WTC11 (cell line): Measurements from ENCODE around the gene PRELID2. TPM values are rescaled to one million over a fixed set of nuclear protein-coding genes. Genes with fewer than 3 reads are reported as not detected.

ENCODE experiments used
- ATAC-seq: fragments of 200-7000 bp; cut with Tn5 transposase; 2 replicates; pipeline ENCODE4 v1.10.0; 2021; ENCODE audit warnings: mild to moderate bottlenecking, moderate library complexity
- CTCF ChIA-PET: fragments of 300-600 bp; sonication (Branson Sonifier 250); formaldehyde crosslinking; loops from one replicate; lab custom pipeline; 2021; ENCODE audit warnings: antibody characterized with exemption; lab: Charles Lee
- POLR2A ChIA-PET: fragments of 350-600 bp; sonication (Branson Sonifier 250); formaldehyde crosslinking; loops from one replicate; lab custom pipeline; 2021; ENCODE audit warnings: antibody characterized with exemption; lab: Charles Lee
- DNase-seq: peaks from one replicate; pipeline ENCODE4 v3.0.0; 2021; ENCODE audit warnings: low spot score
- H3K27ac Mint-ChIP-seq: 2 replicates; pipeline ENCODE4 v1.8.0; 2021; ENCODE audit warnings: mixed read lengths
- H3K27me3 Mint-ChIP-seq: 2 replicates; pipeline ENCODE4 v1.8.0; 2021; ENCODE audit warnings: low read depth, mild to moderate bottlenecking, moderate library complexity, mixed read lengths
- H3K36me3 Mint-ChIP-seq: 2 replicates; pipeline ENCODE4 v1.8.0; 2021; ENCODE audit warnings: mixed read lengths
- H3K4me1 Mint-ChIP-seq: 2 replicates; pipeline ENCODE4 v1.8.0; 2022; ENCODE audit warnings: mixed read lengths
- H3K4me3 Mint-ChIP-seq: 2 replicates; pipeline ENCODE4 v1.8.0; 2021; ENCODE audit warnings: mild to moderate bottlenecking, moderate library complexity, mixed read lengths
- H3K9me3 Mint-ChIP-seq: 2 replicates; pipeline ENCODE4 v1.8.0; 2021; ENCODE audit warnings: mixed read lengths
- ATF3 ChIP-seq: sonication (generic); formaldehyde crosslinking; conservative IDR thresholded peaks from 2 replicates; pipeline ENCODE4 v1.8.1; 2022; ENCODE audit warnings: mild to moderate bottlenecking, missing genetic modification reagents
- CREM ChIP-seq: sonication (generic); formaldehyde crosslinking; IDR thresholded peaks from 2 replicates; pipeline ENCODE4 v1.8.1; 2022; ENCODE audit warnings: mild to moderate bottlenecking, missing genetic modification reagents, moderate library complexity
- E2F1 ChIP-seq: sonication (generic); formaldehyde crosslinking; IDR thresholded peaks from 2 replicates; pipeline ENCODE4 v1.8.0; 2022; ENCODE audit warnings: mild to moderate bottlenecking, missing genetic modification reagents
- E2F5 ChIP-seq: sonication (generic); formaldehyde crosslinking; IDR thresholded peaks from 2 replicates; pipeline ENCODE4 v1.8.1; 2022; ENCODE audit warnings: mild to moderate bottlenecking, moderate library complexity, missing genetic modification reagents
- EMX1 ChIP-seq: fragments of 250-450 bp; sonication (Bioruptor Pico); IDR thresholded peaks from 2 replicates; pipeline ENCODE4 v1.8.0; 2021; ENCODE audit warnings: mild to moderate bottlenecking
- FOXP4 ChIP-seq: sonication (generic); formaldehyde crosslinking; IDR thresholded peaks from 2 replicates; pipeline ENCODE4 v1.8.0; 2022; ENCODE audit warnings: mild to moderate bottlenecking, missing genetic modification reagents
- GRHL2 ChIP-seq: fragments of 250-450 bp; sonication (Bioruptor Pico); IDR thresholded peaks from 2 replicates; pipeline ENCODE4 v1.8.0; 2022; ENCODE audit warnings: mild to moderate bottlenecking, moderate library complexity; ENCODE audit not compliant: insufficient replicate concordance, severe bottlenecking
- HMGA2 ChIP-seq: fragments of 250-450 bp; sonication (Bioruptor Pico); IDR thresholded peaks from 2 replicates; pipeline ENCODE4 v1.4.0; 2021; ENCODE audit warnings: mild to moderate bottlenecking, moderate library complexity
- MXD4 ChIP-seq: fragments of 250-450 bp; sonication (Bioruptor Pico); IDR thresholded peaks from 2 replicates; pipeline ENCODE4 v1.8.0; 2021; ENCODE audit warnings: mild to moderate bottlenecking, moderate library complexity, borderline replicate concordance
- MYBL2 ChIP-seq: sonication (generic); formaldehyde crosslinking; IDR thresholded peaks from 2 replicates; pipeline ENCODE4 v1.8.1; 2023; ENCODE audit warnings: mild to moderate bottlenecking, moderate library complexity, missing genetic modification reagents
- NFATC4 ChIP-seq: fragments of 250-450 bp; sonication (Bioruptor Pico); IDR thresholded peaks from 2 replicates; pipeline ENCODE4 v1.9.0; 2021; ENCODE audit warnings: mild to moderate bottlenecking
- OVOL2 ChIP-seq: fragments of 250-450 bp; sonication (Bioruptor Pico); IDR thresholded peaks from 2 replicates; pipeline ENCODE4 v1.9.0; 2021; ENCODE audit warnings: mild to moderate bottlenecking, borderline replicate concordance
- ZBTB43 ChIP-seq: sonication (generic); formaldehyde crosslinking; IDR thresholded peaks from 2 replicates; pipeline ENCODE4 v1.8.1; 2023; ENCODE audit warnings: mild to moderate bottlenecking, missing genetic modification reagents
- ZNF263 ChIP-seq: sonication (generic); formaldehyde crosslinking; IDR thresholded peaks from 2 replicates; pipeline ENCODE4 v1.8.1; 2022; ENCODE audit warnings: low read depth, mild to moderate bottlenecking, moderate library complexity, missing genetic modification reagents
- ZNF281 ChIP-seq: sonication (generic); formaldehyde crosslinking; IDR thresholded peaks from 2 replicates; pipeline ENCODE4 v1.8.0; 2023; ENCODE audit warnings: mild to moderate bottlenecking, missing genetic modification reagents
- ZNF425 ChIP-seq: fragments of 250-450 bp; sonication (Bioruptor Pico); conservative IDR thresholded peaks from 2 replicates; pipeline ENCODE4 v1.9.0; 2021; ENCODE audit warnings: mild to moderate bottlenecking
- total RNA-seq: library from RNA; stranded (reverse); gene quantifications from 3 replicates; pipeline ENCODE4 v1.2.3, GENCODE V29; 2021
- TF ChIP-seq, protein P1 (sequence below): sonication (generic); formaldehyde crosslinking; IDR thresholded peaks from 2 replicates; pipeline ENCODE4 v1.8.0; 2022; ENCODE audit warnings: mild to moderate bottlenecking, missing genetic modification reagents
- TF ChIP-seq, protein P2 (sequence below): sonication (generic); formaldehyde crosslinking; IDR thresholded peaks from 2 replicates; pipeline ENCODE4 v1.8.0; 2023; ENCODE audit warnings: missing genetic modification reagents
- TF ChIP-seq, protein P3 (sequence below): fragments of 200-600 bp; IDR thresholded peaks from 2 replicates; pipeline ENCODE4 v1.8.0; 2022; ENCODE audit warnings: antibody characterized with exemption

PRELID2 gene
- total RNA-seq, 1 experiment from 2014 or later, result 10.0 TPM

- no peaks in the 10 kb centered on the region; the same call in none of the 2 replicates for H3K27me3 Mint-ChIP-seq
- no peak for TF ChIP-seq E2F1 (CRISPR knock-in tag)
- TF ChIP-seq, protein P1, sequence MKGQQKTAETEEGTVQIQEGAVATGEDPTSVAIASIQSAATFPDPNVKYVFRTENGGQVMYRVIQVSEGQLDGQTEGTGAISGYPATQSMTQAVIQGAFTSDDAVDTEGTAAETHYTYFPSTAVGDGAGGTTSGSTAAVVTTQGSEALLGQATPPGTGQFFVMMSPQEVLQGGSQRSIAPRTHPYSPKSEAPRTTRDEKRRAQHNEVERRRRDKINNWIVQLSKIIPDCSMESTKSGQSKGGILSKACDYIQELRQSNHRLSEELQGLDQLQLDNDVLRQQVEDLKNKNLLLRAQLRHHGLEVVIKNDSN (CRISPR knock-in tag), result no peak
- TF ChIP-seq, protein P2, sequence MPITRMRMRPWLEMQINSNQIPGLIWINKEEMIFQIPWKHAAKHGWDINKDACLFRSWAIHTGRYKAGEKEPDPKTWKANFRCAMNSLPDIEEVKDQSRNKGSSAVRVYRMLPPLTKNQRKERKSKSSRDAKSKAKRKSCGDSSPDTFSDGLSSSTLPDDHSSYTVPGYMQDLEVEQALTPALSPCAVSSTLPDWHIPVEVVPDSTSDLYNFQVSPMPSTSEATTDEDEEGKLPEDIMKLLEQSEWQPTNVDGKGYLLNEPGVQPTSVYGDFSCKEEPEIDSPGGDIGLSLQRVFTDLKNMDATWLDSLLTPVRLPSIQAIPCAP (CRISPR knock-in tag), result no peak
- TF ChIP-seq ZNF263 (CRISPR knock-in tag), result no peak
- no peak for TF ChIP-seq ZNF425 (CRISPR knock-in tag)
- TF ChIP-seq MXD4, result no peak
- TF ChIP-seq HMGA2, result no peak
- no peak for TF ChIP-seq MYBL2 (CRISPR knock-in tag)
- TF ChIP-seq, protein P3, sequence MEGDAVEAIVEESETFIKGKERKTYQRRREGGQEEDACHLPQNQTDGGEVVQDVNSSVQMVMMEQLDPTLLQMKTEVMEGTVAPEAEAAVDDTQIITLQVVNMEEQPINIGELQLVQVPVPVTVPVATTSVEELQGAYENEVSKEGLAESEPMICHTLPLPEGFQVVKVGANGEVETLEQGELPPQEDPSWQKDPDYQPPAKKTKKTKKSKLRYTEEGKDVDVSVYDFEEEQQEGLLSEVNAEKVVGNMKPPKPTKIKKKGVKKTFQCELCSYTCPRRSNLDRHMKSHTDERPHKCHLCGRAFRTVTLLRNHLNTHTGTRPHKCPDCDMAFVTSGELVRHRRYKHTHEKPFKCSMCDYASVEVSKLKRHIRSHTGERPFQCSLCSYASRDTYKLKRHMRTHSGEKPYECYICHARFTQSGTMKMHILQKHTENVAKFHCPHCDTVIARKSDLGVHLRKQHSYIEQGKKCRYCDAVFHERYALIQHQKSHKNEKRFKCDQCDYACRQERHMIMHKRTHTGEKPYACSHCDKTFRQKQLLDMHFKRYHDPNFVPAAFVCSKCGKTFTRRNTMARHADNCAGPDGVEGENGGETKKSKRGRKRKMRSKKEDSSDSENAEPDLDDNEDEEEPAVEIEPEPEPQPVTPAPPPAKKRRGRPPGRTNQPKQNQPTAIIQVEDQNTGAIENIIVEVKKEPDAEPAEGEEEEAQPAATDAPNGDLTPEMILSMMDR, result no peak
- TF ChIP-seq FOXP4, result no peak
- TF ChIP-seq NFATC4 (CRISPR knock-in tag), result no peak
- TF ChIP-seq ZNF281 (CRISPR knock-in tag), result no peak
- no peak for TF ChIP-seq GRHL2 (CRISPR knock-in tag)
- no peak for TF ChIP-seq CREM (CRISPR knock-in tag)
- no peak for TF ChIP-seq ZBTB43 (CRISPR knock-in tag)
- no peak for TF ChIP-seq OVOL2 (CRISPR knock-in tag)
- TF ChIP-seq E2F5 (CRISPR knock-in tag), result no peak
- no peak for TF ChIP-seq EMX1
- no peak for TF ChIP-seq ATF3 (CRISPR knock-in tag)
- ChIA-PET POLR2A (no interaction called here), CTCF (interaction anchor here (1.3 kb wide), 1 partner anchor 11 kb away, joined by 3 read pairs; the partner anchor contains the start of gene PRELID2)
- no peak for ATAC-seq
- H3K4me1 Mint-ChIP-seq, result no peaks in the 10 kb centered on the region
- H3K9me3 Mint-ChIP-seq, result no peaks in the 10 kb centered on the region
- no peak for DNase-seq
- H3K4me3 Mint-ChIP-seq, result no peak overlapping the region
- H3K36me3 Mint-ChIP-seq, result no peaks in the 10 kb centered on the region
- no peak overlapping the region for H3K27ac Mint-ChIP-seq
Observed at GRCh38 chr5:145846081-145846480, 10.9 kb upstream of the PRELID2 start.
